Lung (tissue), 12 donors: ENCODE measurements around the gene GAB3. TPM values are rescaled to one million over a fixed set of nuclear protein-coding genes. Genes with fewer than 3 reads are reported as not detected.
A peak's percentile ranks its signal among the peaks of the same experiment; 100 is the strongest.

Experiments
- ATAC-seq: fragments of 200-7000 bp; cut with Tn5 transposase; one replicate; pipeline ENCODE4 v1.9.1; 2020; ENCODE audit warnings: moderate number of reproducible peaks; ENCODE audit not compliant: insufficient read depth, low FRiP score
- DNase-seq, 3 donors: peaks; one replicate each; pipeline ENCODE4 v3.0.0-alpha.2; 2013 to 2017
- H3K27ac ChIP-seq, 2 donors: one replicate each; pipeline ENCODE4 v1.5.1; 2013; ENCODE audit warnings: mild to moderate bottlenecking in 2 of 2, moderate library complexity in 2 of 2, control low read depth in 1 of 2, inconsistent platforms in 1 of 2, low read depth in 1 of 2, low read length in 1 of 2
- H3K27me3 ChIP-seq, 3 donors: one replicate each; pipeline ENCODE4 v1.5.1; 2013; ENCODE audit warnings: low read length in 2 of 3; ENCODE audit not compliant: control insufficient read depth in 3 of 3, insufficient read depth in 3 of 3
- H3K36me3 ChIP-seq, 4 donors: one replicate each; pipeline ENCODE4 v1.5.1; 2013; ENCODE audit warnings: low read length in 4 of 4, mild to moderate bottlenecking in 1 of 4, moderate library complexity in 1 of 4; ENCODE audit not compliant: control insufficient read depth in 4 of 4, insufficient read depth in 4 of 4
- H3K4me1 ChIP-seq, 5 donors: one replicate each; pipeline ENCODE4 v1.5.1; 2013; ENCODE audit warnings: low read length in 5 of 5, mild to moderate bottlenecking in 2 of 5, moderate library complexity in 1 of 5; ENCODE audit not compliant: control insufficient read depth in 5 of 5, insufficient read depth in 5 of 5
- H3K4me3 ChIP-seq: one replicate; pipeline ENCODE4 v1.5.1; 2013; ENCODE audit warnings: mild to moderate bottlenecking, control low read depth, moderate library complexity
- H3K9ac ChIP-seq, 2 donors: one replicate each; pipeline ENCODE4 v1.5.1; 2013; ENCODE audit warnings: low read length in 2 of 2, control low read depth in 1 of 2; ENCODE audit not compliant: insufficient read depth in 1 of 2
- H3K9me3 ChIP-seq, 4 donors: one replicate each; pipeline ENCODE4 v1.5.1; 2013; ENCODE audit warnings: low read length in 3 of 4, mild to moderate bottlenecking in 1 of 4, moderate library complexity in 1 of 4; ENCODE audit not compliant: control insufficient read depth in 4 of 4, insufficient read depth in 3 of 4
- CTCF ChIP-seq: IDR thresholded peaks from 2 replicates; pipeline ENCODE4 v1.5.1; 2012; ENCODE audit warnings: mild to moderate bottlenecking; ENCODE audit errors: control extremely low read depth, extremely low read depth
- WGBS, 2 donors: extraction: QIAGEN DNeasy Blood & Tissue Kit; methylation state at CpG; one replicate each; pipeline ENCODE4 v1.1.7; 2013; 5-methylcytosine and 5-hydroxymethylcytosine counted together
- polyA plus RNA-seq, 2 donors: library from polyadenylated mRNA; stranded (reverse); fragments of 200-250 nt; gene quantifications; one replicate each; pipeline ENCODE4 v1.2.1, GENCODE V29; 2013
- total RNA-seq, 2 donors: library from RNA; depleted of rRNA in 1 of 2; stranded (reverse); fragments of >200 nt in 1 of 2; gene quantifications; one replicate each; pipeline ENCODE4 v1.2.1, GENCODE V29; 2014 to 2021
- donor health status: control.
- donor health status: control.
- donor health status: Bipolar disorder and iron deficiency.
- donor health status: healthy.
- donor health status: DM: yes; HTN: yes; CAD: no.

Gene GAB3
- total and polyA plus RNA-seq, 4 donors: 4.4 to 12.8 (median 10.2) TPM

DNA sequence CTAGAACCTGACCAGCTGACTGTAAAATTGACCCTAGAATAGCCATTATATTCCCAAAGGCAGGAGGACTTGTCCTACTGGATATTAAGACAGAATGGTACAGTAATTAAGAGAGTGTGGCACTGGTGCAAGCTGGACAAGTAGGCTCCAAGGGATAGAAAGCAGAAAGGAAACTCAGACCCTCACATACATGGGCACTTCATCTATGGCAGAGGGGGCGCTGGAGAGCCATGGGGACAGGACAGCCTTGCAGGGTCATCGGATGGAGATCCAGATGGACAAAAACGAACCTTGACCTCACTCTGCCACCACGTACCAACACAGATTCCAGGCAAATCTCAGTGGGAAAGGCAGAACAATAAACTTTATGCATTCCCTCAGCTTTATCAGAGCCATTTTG lies 40.6 kb downstream of the GAB3 start:
- Histone ChIP-seq H3K4me1 (peaks cover 0 to 7% (median 3%) of the 10 kb centered on the region in 5 donors), H3K9me3 (no peaks in the 10 kb centered on the region), H3K4me3 (no peak overlapping the region), H3K27me3 (no peaks in the 10 kb centered on the region), H3K36me3 (peaks cover 0 to 6% (median 6%) of the 10 kb centered on the region in 4 donors), H3K9ac (no peak overlapping the region), H3K27ac (no peak overlapping the region)
- WGBS, 2 donors: 59 to 84% methylated on average over 3 to 4 of the region's 4 CpGs
- DNase-seq (no peak), ATAC-seq (no peak)
- no peak for TF ChIP-seq CTCF

- H3K27ac ChIP-seq: peak overlapping the region in 1 of 2 donors; percentile 74
- DNase-seq (no peak), ATAC-seq (no peak)
- 69 to 90% methylated on average over 6 of the region's 6 CpGs for WGBS, 2 donors
- H3K4me3 ChIP-seq: no peak overlapping the region
- TF ChIP-seq CTCF: no peak
- H3K4me1 ChIP-seq: peaks cover 0 to 15% (median 0%) of the 10 kb centered on the region in 5 donors
- peaks cover 0 to 7% (median 2%) of the 10 kb centered on the region in 4 donors for H3K36me3 ChIP-seq
- no peaks in the 10 kb centered on the region for H3K27me3 ChIP-seq
- no peak overlapping the region for H3K9ac ChIP-seq
- H3K9me3 ChIP-seq: no peaks in the 10 kb centered on the region
These were observed 52.1 kb downstream of the GAB3 start for GRCh38 chrX:154698630-154699248.

- WGBS, 2 donors: 77 to 93% methylated on average over 1 of the region's 1 CpG
- DNase-seq: no peak
- no peak overlapping the region for H3K9ac ChIP-seq
- H3K27ac ChIP-seq: no peak overlapping the region
- H3K27me3 ChIP-seq: no peaks in the 10 kb centered on the region
- H3K36me3 ChIP-seq: peaks cover 0 to 7% (median 2%) of the 10 kb centered on the region in 4 donors
- H3K4me3 ChIP-seq: no peak overlapping the region
- no peak for TF ChIP-seq CTCF
- H3K4me1 ChIP-seq: peaks cover 0 to 15% (median 0%) of the 10 kb centered on the region in 5 donors
- ATAC-seq: no peak
- no peaks in the 10 kb centered on the region for H3K9me3 ChIP-seq
These were observed 54.2 kb downstream of the GAB3 start for GRCh38 chrX:154696676-154697045.
